MM.1S (cell line): ENCODE results near the gene JUND.
A peak's percentile ranks its signal among the peaks of the same experiment; 100 is the strongest.

Source experiments
- DNase-seq: peaks from one replicate; pipeline ENCODE4 v3.0.0-alpha.2; 2015
- H2AFZ ChIP-seq: fragments of 300-600 bp; sonication (generic); 2 replicates; pipeline ENCODE4 v1.6.0; 2016; ENCODE audit warnings: antibody characterized with exemption, low read length
- H3F3A ChIP-seq: fragments of 300-600 bp; sonication (generic); 2 replicates; pipeline ENCODE4 v1.6.1; 2016; ENCODE audit warnings: mild to moderate bottlenecking, antibody characterized with exemption, low read length, moderate library complexity, mixed read lengths; ENCODE audit not compliant: insufficient read depth
- H3K27ac ChIP-seq: fragments of 300-600 bp; sonication (generic); 2 replicates; pipeline ENCODE4 v1.5.1; 2016; ENCODE audit warnings: mild to moderate bottlenecking, low read length
- H3K27me3 ChIP-seq: fragments of 300-600 bp; sonication (generic); replicated peaks from 2 replicates; pipeline ENCODE4 v1.6.0; 2016; ENCODE audit warnings: low read length; ENCODE audit not compliant: insufficient read depth
- H3K36me3 ChIP-seq: fragments of 300-600 bp; sonication (generic); replicated peaks from 2 replicates; pipeline ENCODE4 v1.6.1; 2016; ENCODE audit warnings: mild to moderate bottlenecking, low read length, mixed read lengths; ENCODE audit not compliant: insufficient read depth
- H3K4me1 ChIP-seq: fragments of 300-600 bp; sonication (generic); 2 replicates; pipeline ENCODE4 v1.6.1; 2016; ENCODE audit warnings: low read length, mixed read lengths
- H3K4me2 ChIP-seq: fragments of 300-600 bp; sonication (generic); 2 replicates; pipeline ENCODE4 v1.6.0; 2016; ENCODE audit warnings: low read depth, low read length
- H3K4me3 ChIP-seq: fragments of 300-600 bp; sonication (generic); 2 replicates; pipeline ENCODE4 v1.5.1; 2016; ENCODE audit warnings: low read length, mixed read lengths
- H3K79me2 ChIP-seq: fragments of 300-600 bp; sonication (generic); 2 replicates; pipeline ENCODE4 v1.6.1; 2016; ENCODE audit warnings: mixed run types, low read length, mixed read lengths
- H3K9ac ChIP-seq: fragments of 300-600 bp; sonication (generic); 2 replicates; pipeline ENCODE4 v1.6.1; 2016; ENCODE audit warnings: low read length, mixed read lengths
- H3K9me2 ChIP-seq: fragments of 300-600 bp; sonication (generic); replicated peaks from 2 replicates; pipeline ENCODE4 v1.6.1; 2016; ENCODE audit warnings: mild to moderate bottlenecking, low read length, mixed read lengths; ENCODE audit not compliant: insufficient read depth
- H3K9me3 ChIP-seq: fragments of 300-600 bp; sonication (generic); replicated peaks from 2 replicates; pipeline ENCODE4 v1.6.1; 2016; ENCODE audit warnings: mild to moderate bottlenecking, low read length, mixed read lengths; ENCODE audit not compliant: insufficient read depth
- H4K20me1 ChIP-seq: fragments of 300-600 bp; sonication (generic); 2 replicates; pipeline ENCODE4 v1.6.1; 2016; ENCODE audit warnings: mild to moderate bottlenecking, low read length, moderate library complexity, mixed read lengths; ENCODE audit not compliant: insufficient read depth
- EZH2 ChIP-seq: fragments of 300-600 bp; sonication (generic); optimal IDR thresholded peaks from 2 replicates; pipeline ENCODE3; 2017; ENCODE audit warnings: low read depth, mild to moderate bottlenecking, antibody characterized with exemption, low read length, mixed read lengths
- EZH2phosphoT487 ChIP-seq: fragments of 300-600 bp; sonication (generic); IDR thresholded peaks from 2 replicates; pipeline ENCODE4 v1.6.1; 2018; ENCODE audit warnings: antibody characterized with exemption, low read length
- TF ChIP-seq, protein P1 (sequence below): fragments of 300-600 bp; sonication (generic); IDR thresholded peaks from 2 replicates; pipeline ENCODE4 v1.5.1; 2016; ENCODE audit warnings: antibody characterized with exemption, low read length, mixed read lengths

The JUND gene

GRCh38 chr19:18297308-18297707, 15.9 kb upstream of the JUND start:
- no peak overlapping the region for H2AFZ ChIP-seq
- TF ChIP-seq EZH2phosphoT487: no peak
- TF ChIP-seq EZH2: no peak
- TF ChIP-seq, protein P1, sequence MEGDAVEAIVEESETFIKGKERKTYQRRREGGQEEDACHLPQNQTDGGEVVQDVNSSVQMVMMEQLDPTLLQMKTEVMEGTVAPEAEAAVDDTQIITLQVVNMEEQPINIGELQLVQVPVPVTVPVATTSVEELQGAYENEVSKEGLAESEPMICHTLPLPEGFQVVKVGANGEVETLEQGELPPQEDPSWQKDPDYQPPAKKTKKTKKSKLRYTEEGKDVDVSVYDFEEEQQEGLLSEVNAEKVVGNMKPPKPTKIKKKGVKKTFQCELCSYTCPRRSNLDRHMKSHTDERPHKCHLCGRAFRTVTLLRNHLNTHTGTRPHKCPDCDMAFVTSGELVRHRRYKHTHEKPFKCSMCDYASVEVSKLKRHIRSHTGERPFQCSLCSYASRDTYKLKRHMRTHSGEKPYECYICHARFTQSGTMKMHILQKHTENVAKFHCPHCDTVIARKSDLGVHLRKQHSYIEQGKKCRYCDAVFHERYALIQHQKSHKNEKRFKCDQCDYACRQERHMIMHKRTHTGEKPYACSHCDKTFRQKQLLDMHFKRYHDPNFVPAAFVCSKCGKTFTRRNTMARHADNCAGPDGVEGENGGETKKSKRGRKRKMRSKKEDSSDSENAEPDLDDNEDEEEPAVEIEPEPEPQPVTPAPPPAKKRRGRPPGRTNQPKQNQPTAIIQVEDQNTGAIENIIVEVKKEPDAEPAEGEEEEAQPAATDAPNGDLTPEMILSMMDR: no peak
- DNase-seq: no peak
- H3K9ac ChIP-seq: no peak overlapping the region
- no peak overlapping the region for H3K27ac ChIP-seq
- H3K27me3 ChIP-seq: peaks cover 24% of the 10 kb centered on the region
- H3K4me3 ChIP-seq: no peak overlapping the region
- no peaks in the 10 kb centered on the region for H3F3A ChIP-seq
- H3K4me2 ChIP-seq: no peak overlapping the region
- no peaks in the 10 kb centered on the region for H3K9me3 ChIP-seq
- no peaks in the 10 kb centered on the region for H3K36me3 ChIP-seq
- H4K20me1 ChIP-seq: no peaks in the 10 kb centered on the region
- peaks cover 10% of the 10 kb centered on the region for H3K4me1 ChIP-seq
- no peaks in the 10 kb centered on the region for H3K79me2 ChIP-seq
- H3K9me2 ChIP-seq: no peaks in the 10 kb centered on the region

- no peak for TF ChIP-seq EZH2
- TF ChIP-seq, protein P1: no peak
- TF ChIP-seq EZH2phosphoT487: no peak
- Histone ChIP-seq H3K9me3 (no peaks in the 10 kb centered on the region), H3K27me3 (peaks cover 46% of the 10 kb centered on the region), H3K9me2 (no peaks in the 10 kb centered on the region), H3K36me3 (no peaks in the 10 kb centered on the region), H3K79me2 (no peaks in the 10 kb centered on the region), H2AFZ (no peak overlapping the region), H4K20me1 (no peaks in the 10 kb centered on the region), H3F3A (no peaks in the 10 kb centered on the region), H3K27ac (no peak overlapping the region), H3K4me2 (no peak overlapping the region), H3K4me3 (no peak overlapping the region), H3K9ac (no peak overlapping the region), H3K4me1 (peaks cover 18% of the 10 kb centered on the region)
- no peak for DNase-seq
These were observed 13.6 kb upstream of the JUND start for GRCh38 chr19:18295034-18295451.

- H3K9me2 ChIP-seq: no peaks in the 10 kb centered on the region
- H3K36me3 ChIP-seq: no peaks in the 10 kb centered on the region
- no peaks in the 10 kb centered on the region for H3F3A ChIP-seq
- no peak overlapping the region for H3K4me3 ChIP-seq
- no peak overlapping the region for H3K27ac ChIP-seq
- peak; percentile 81 for DNase-seq
- no peak overlapping the region for H2AFZ ChIP-seq
- no peak overlapping the region for H3K4me2 ChIP-seq
- H3K27me3 ChIP-seq: peaks cover 51% of the 10 kb centered on the region
- H3K9me3 ChIP-seq: no peaks in the 10 kb centered on the region
- TF ChIP-seq EZH2phosphoT487 (no peak), EZH2 (no peak)
- TF ChIP-seq, protein P1: no peak
- peaks cover 18% of the 10 kb centered on the region for H3K4me1 ChIP-seq
- H3K9ac ChIP-seq: no peak overlapping the region
- no peaks in the 10 kb centered on the region for H4K20me1 ChIP-seq
- H3K79me2 ChIP-seq: no peaks in the 10 kb centered on the region
These were observed 13.0 kb upstream of the JUND start for GRCh38 chr19:18294467-18294864.
